ENCODE data around the gene SMYD3. TPM values are rescaled to one million over a fixed set of nuclear protein-coding genes. Genes with fewer than 3 reads are reported as not detected.

Gene SMYD3
- total and polyA plus RNA-seq, 2 of the 13 experiments (the other 11 are each of a cell fraction or from before 2014, with no cell fraction given) = 27.7 to 35.8 TPM

DNA sequence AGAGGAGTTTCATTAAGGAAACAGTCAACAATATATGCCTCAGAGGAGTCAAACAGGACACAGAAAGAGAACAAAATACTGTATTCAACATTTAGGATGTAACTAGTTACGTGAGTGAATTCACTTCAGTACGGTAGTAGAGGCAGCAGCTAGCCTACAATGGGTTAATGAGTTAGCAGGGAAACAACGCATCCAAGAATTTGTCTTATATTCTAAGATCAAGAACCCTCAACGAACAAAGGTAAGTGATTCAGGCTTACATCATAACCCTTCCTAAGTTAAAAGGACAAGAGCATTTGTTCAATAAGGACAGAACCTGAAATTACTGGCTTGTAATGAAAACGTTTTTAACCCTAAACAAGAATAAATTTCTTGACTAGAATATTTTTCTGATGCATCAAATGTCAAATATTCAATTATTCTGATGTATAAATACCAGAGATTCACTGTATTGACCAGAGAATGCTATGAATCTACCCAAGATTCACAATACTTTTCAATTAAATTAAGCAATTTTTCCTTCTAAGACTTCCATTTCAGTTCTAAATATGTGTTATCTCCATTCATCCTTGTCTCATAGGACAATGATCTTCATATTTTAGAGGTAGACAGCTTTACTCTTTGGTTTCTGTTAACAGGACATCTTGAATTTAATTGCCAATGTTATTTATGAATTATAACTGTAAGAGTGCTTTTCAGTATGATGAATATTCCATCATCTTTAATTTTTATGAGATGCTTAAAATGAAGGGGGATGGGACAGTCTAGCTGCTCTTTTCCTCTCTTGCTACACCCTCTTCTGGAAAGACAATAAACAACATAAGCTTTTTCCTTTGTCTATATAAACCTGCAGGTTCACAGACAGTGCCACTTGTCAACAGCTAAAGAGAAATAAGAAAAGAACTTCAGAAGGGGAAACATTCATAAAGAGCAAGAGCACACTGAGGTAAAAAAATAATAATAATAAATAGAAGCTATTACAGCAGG, 209.5 kb downstream of the SMYD3 start:
- Histone ChIP-seq H3K9ac (ENCODE audit: insufficient read depth, low read depth, low read length) (no peak overlapping the region), H3K4me1 (ENCODE audit: insufficient read depth, low read length) (no peaks in the 10 kb centered on the region), H3K27me3 (ENCODE audit: control insufficient read depth in 1 of 2, insufficient read depth in 2 of 2, low read length in 2 of 2) (no peaks in the 10 kb centered on the region), H3K4me2 (ENCODE audit: low read depth, low read length) (no peak overlapping the region), H3K9me3 (ENCODE audit: low read length) (no peaks in the 10 kb centered on the region), H4K20me1 (ENCODE audit: insufficient read depth, low read length) (no peaks in the 10 kb centered on the region), H3K4me3 (replicated peaks in 1 of 3; ENCODE audit: insufficient read depth in 1 of 3, low read depth in 2 of 3, low read length in 3 of 3) (no peak overlapping the region), H2AFZ (ENCODE audit: low read length) (no peak overlapping the region), H3K27ac (ENCODE audit: extremely low read length, insufficient read depth, low read length) (no peak overlapping the region), H3K79me2 (ENCODE audit: insufficient read depth, low read length) (no peaks in the 10 kb centered on the region), H3K36me3 (replicated peaks in 1 of 2; ENCODE audit: control insufficient read depth in 1 of 2, insufficient read depth in 2 of 2, low read length in 2 of 2) (no peaks in the 10 kb centered on the region)
- intact Hi-C loops (cut with micrococcal nuclease; ENCODE audit: unreplicated experiment) (no loop called here), in situ Hi-C loops (cut with HindIII; ENCODE audit: extremely low pct_ligation_motif_present, low pct_unique_long_range_greater_than_20kb) (no loop called here)
- DNase-seq (ENCODE audit: low spot score) (no peak), ATAC-seq (no peak), FAIRE-seq (no peak)
- ChIA-PET POLR2A (no interaction called here), CTCF (ENCODE audit: low intra/inter-chr PET ratio, low total read pairs) (no interaction called here)
- TF ChIP-seq ZNF598 (CRISPR knock-in tag; IDR thresholded peaks at IDR 0.05; ENCODE audit: borderline replicate concordance) (no peak), NAIF1 (CRISPR knock-in tag; IDR thresholded peaks at IDR 0.05; ENCODE audit: borderline replicate concordance) (no peak), ZNF841 (CRISPR knock-in tag; IDR thresholded peaks at IDR 0.05; ENCODE audit: borderline replicate concordance) (no peak), ZNF672 (CRISPR knock-in tag; IDR thresholded peaks at IDR 0.05) (no peak), SCMH1 (CRISPR knock-in tag; IDR thresholded peaks at IDR 0.05; ENCODE audit: borderline replicate concordance) (no peak), MED13 (CRISPR knock-in tag; IDR thresholded peaks at IDR 0.05) (no peak)
- TF ChIP-seq, protein P1, sequence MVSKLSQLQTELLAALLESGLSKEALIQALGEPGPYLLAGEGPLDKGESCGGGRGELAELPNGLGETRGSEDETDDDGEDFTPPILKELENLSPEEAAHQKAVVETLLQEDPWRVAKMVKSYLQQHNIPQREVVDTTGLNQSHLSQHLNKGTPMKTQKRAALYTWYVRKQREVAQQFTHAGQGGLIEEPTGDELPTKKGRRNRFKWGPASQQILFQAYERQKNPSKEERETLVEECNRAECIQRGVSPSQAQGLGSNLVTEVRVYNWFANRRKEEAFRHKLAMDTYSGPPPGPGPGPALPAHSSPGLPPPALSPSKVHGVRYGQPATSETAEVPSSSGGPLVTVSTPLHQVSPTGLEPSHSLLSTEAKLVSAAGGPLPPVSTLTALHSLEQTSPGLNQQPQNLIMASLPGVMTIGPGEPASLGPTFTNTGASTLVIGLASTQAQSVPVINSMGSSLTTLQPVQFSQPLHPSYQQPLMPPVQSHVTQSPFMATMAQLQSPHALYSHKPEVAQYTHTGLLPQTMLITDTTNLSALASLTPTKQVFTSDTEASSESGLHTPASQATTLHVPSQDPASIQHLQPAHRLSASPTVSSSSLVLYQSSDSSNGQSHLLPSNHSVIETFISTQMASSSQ (IDR thresholded peaks at IDR 0.05; ENCODE audit: low read depth) = no peak
- TF ChIP-seq, protein P1 (CRISPR knock-in tag; IDR thresholded peaks at IDR 0.05; ENCODE audit: borderline replicate concordance) = no peak
- TF ChIP-seq, protein P2, sequence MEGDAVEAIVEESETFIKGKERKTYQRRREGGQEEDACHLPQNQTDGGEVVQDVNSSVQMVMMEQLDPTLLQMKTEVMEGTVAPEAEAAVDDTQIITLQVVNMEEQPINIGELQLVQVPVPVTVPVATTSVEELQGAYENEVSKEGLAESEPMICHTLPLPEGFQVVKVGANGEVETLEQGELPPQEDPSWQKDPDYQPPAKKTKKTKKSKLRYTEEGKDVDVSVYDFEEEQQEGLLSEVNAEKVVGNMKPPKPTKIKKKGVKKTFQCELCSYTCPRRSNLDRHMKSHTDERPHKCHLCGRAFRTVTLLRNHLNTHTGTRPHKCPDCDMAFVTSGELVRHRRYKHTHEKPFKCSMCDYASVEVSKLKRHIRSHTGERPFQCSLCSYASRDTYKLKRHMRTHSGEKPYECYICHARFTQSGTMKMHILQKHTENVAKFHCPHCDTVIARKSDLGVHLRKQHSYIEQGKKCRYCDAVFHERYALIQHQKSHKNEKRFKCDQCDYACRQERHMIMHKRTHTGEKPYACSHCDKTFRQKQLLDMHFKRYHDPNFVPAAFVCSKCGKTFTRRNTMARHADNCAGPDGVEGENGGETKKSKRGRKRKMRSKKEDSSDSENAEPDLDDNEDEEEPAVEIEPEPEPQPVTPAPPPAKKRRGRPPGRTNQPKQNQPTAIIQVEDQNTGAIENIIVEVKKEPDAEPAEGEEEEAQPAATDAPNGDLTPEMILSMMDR (CRISPR knock-in tag; IDR thresholded peaks at IDR 0.05) = no peak
- TF ChIP-seq, protein P3, sequence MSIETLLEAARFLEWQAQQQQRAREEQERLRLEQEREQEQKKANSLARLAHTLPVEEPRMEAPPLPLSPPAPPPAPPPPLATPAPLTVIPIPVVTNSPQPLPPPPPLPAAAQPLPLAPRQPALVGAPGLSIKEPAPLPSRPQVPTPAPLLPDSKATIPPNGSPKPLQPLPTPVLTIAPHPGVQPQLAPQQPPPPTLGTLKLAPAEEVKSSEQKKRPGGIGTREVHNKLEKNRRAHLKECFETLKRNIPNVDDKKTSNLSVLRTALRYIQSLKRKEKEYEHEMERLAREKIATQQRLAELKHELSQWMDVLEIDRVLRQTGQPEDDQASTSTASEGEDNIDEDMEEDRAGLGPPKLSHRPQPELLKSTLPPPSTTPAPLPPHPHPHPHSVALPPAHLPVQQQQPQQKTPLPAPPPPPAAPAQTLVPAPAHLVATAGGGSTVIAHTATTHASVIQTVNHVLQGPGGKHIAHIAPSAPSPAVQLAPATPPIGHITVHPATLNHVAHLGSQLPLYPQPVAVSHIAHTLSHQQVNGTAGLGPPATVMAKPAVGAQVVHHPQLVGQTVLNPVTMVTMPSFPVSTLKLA (IDR thresholded peaks at IDR 0.05) = no peak
- TF ChIP-seq, protein P4, sequence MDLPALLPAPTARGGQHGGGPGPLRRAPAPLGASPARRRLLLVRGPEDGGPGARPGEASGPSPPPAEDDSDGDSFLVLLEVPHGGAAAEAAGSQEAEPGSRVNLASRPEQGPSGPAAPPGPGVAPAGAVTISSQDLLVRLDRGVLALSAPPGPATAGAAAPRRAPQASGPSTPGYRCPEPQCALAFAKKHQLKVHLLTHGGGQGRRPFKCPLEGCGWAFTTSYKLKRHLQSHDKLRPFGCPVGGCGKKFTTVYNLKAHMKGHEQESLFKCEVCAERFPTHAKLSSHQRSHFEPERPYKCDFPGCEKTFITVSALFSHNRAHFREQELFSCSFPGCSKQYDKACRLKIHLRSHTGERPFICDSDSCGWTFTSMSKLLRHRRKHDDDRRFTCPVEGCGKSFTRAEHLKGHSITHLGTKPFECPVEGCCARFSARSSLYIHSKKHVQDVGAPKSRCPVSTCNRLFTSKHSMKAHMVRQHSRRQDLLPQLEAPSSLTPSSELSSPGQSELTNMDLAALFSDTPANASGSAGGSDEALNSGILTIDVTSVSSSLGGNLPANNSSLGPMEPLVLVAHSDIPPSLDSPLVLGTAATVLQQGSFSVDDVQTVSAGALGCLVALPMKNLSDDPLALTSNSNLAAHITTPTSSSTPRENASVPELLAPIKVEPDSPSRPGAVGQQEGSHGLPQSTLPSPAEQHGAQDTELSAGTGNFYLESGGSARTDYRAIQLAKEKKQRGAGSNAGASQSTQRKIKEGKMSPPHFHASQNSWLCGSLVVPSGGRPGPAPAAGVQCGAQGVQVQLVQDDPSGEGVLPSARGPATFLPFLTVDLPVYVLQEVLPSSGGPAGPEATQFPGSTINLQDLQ (CRISPR knock-in tag; IDR thresholded peaks at IDR 0.05) = no peak
- WGBS (ENCODE audit: low lambda C conversion rate) = 76% methylated on average over 5 of the region's 5 CpGs
- no TSS peak for BruUV-seq (replicated peaks)
